Measurements from ENCODE around the gene PRR5.
"Not testable (repeated sequence)": the region's sequence is repeated elsewhere in the genome, so short reads cannot be mapped to it uniquely, and the experiment has no call there.

The PRR5 gene

DNA sequence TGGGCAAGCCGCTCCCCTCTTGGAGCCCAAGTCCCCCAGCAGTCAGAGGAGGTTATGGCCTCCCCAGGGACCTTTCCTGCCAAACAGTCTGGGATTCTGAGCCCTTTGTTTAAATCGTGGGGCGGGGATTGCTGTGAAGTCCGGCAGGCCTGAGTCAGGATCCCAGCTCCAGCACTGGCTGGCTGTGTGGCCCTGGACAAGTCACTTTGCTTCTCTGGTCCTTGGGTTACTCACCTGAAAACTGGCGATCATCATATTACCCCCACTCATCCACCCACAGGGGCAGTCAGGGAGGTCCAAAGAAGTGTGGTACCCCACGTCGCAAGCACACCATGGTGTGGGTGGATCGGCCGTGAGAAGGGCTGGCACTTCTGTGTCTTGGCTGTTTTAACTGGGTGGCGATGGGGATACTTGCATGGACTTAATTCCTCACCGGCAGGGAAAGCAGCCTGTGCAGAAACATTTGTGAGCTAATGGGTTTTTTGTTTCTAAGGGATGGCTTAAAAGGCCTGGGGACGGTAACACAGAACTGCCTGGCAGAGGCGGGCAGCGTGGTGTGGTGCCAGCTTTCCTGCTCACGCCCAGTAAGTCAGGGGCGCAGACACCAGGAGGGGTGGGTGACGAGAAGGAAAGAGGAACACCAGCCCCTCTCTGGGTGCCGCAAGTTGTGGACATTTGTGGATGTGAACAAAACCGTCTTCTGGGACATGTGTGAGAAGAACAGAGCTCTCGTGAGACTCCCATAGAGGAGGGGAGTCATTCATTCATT lies 31.6 kb upstream of the PRR5 start:
- DNase-seq = no peak
- no CpG with 5 or more reads among the region's 20 CpGs for WGBS (ENCODE audit: extremely low coverage, insufficient coverage, low lambda C conversion rate)

DNA sequence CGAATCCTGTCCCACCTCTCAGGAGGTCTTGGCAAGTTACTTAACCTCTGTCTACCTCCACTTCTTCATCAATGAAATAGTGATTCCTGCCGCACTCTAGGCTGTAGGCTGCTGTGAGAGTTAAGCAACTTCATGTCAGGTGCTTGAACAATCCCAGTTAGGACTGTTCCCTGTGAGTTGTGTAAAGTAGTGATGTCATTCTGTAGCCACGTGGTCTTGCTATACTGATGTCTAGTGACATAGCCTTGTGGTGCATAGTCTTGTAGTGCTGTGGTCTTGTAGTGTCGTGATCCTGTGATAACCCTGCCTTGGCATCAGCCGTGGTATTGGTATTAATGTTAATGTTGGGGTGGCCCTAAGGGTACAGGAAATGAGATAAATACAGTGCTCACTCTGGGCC lies 30.3 kb upstream of the PRR5 start:
- Histone ChIP-seq H2AK5ac (ENCODE audit: low read length) (no peak overlapping the region), H3K4me2 (ENCODE audit: low read length) (no peak overlapping the region), H3K56ac (ENCODE audit: low read length) (no peak overlapping the region), H3K23ac (ENCODE audit: low read length) (no peak overlapping the region), H3K4me3 (ENCODE audit: low read length) (no peak overlapping the region), H3K79me2 (ENCODE audit: control insufficient read depth, insufficient read depth, low read length) (no peaks in the 10 kb centered on the region), H2BK5ac (ENCODE audit: low read length) (no peak overlapping the region), H3K4ac (ENCODE audit: low read depth, low read length) (no peak overlapping the region), H3K18ac (ENCODE audit: low read length) (no peak overlapping the region), H3K4me1 (ENCODE audit: control insufficient read depth, low read depth, low read length) (no peaks in the 10 kb centered on the region), H2BK15ac (replicated peaks; ENCODE audit: low read depth) (no peak overlapping the region), H3K27ac (ENCODE audit: low read depth, low read length) (no peak overlapping the region), H2BK120ac (ENCODE audit: low read depth, low read length) (no peak overlapping the region), H4K5ac (ENCODE audit: low read length) (no peak overlapping the region), H3K27me3 (ENCODE audit: insufficient read depth, low read length, poor library complexity) (no peaks in the 10 kb centered on the region), H3K36me3 (ENCODE audit: control insufficient read depth, insufficient read depth, low read length) (no peaks in the 10 kb centered on the region), H3K79me1 (ENCODE audit: low read length) (no peaks in the 10 kb centered on the region), H4K8ac (ENCODE audit: low read depth, low read length) (no peak overlapping the region), H3K9ac (ENCODE audit: low read length) (no peak overlapping the region)
- no peak for DNase-seq
- WGBS (ENCODE audit: extremely low coverage, insufficient coverage, low lambda C conversion rate) = no CpG with 5 or more reads among the region's 5 CpGs

More for the DNA sequence above, 31.6 kb upstream of the PRR5 start:
- H2BK120ac ChIP-seq (ENCODE audit: low read depth, low read length) = no peak overlapping the region
- H3K27ac ChIP-seq (ENCODE audit: low read depth, low read length) = no peak overlapping the region
- no peak overlapping the region for H3K4me3 ChIP-seq (ENCODE audit: low read length)
- no peak overlapping the region for H4K5ac ChIP-seq (ENCODE audit: low read length)
- no peaks in the 10 kb centered on the region for H3K79me1 ChIP-seq (ENCODE audit: low read length)
- H3K79me2 ChIP-seq (ENCODE audit: control insufficient read depth, insufficient read depth, low read length) = no peaks in the 10 kb centered on the region
- H2AK5ac ChIP-seq (ENCODE audit: low read length) = no peak overlapping the region
- no peak overlapping the region for H3K4ac ChIP-seq (ENCODE audit: low read depth, low read length)
- no peak overlapping the region for H2BK15ac ChIP-seq (replicated peaks; ENCODE audit: low read depth)
- H2BK5ac ChIP-seq (ENCODE audit: low read length) = no peak overlapping the region
- no peaks in the 10 kb centered on the region for H3K4me1 ChIP-seq (ENCODE audit: control insufficient read depth, low read depth, low read length)
- H4K8ac ChIP-seq (ENCODE audit: low read depth, low read length) = no peak overlapping the region
- no peak overlapping the region for H3K56ac ChIP-seq (ENCODE audit: low read length)
- no peak overlapping the region for H3K9ac ChIP-seq (ENCODE audit: low read length)
- no peaks in the 10 kb centered on the region for H3K27me3 ChIP-seq (ENCODE audit: insufficient read depth, low read length, poor library complexity)
- H3K18ac ChIP-seq (ENCODE audit: low read length) = no peak overlapping the region
- H3K4me2 ChIP-seq (ENCODE audit: low read length) = no peak overlapping the region
- H3K23ac ChIP-seq (ENCODE audit: low read length) = no peak overlapping the region
- no peaks in the 10 kb centered on the region for H3K36me3 ChIP-seq (ENCODE audit: control insufficient read depth, insufficient read depth, low read length)

DNA sequence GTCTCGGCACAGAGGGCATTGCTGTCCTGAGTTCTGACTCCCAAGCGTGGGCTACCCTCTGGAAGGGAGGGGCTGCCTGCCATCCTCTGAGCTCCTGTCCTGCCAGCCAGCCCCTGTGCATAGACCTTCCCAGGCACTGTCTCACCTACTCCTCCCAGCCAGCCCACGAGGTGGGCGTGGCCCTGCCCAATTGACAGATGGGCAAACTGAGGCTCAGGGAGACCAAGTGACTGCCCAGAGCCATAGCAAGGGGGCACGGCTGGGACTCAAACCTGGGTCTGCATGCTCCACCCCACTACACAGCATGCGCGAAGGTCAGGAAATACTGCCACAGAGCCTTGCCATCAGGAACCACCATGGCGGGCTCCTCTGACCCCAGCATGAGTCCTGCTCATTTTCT lies 29.4 kb upstream of the PRR5 start:
- Histone ChIP-seq H3K27ac (ENCODE audit: low read depth, low read length) (no peak overlapping the region), H3K36me3 (ENCODE audit: control insufficient read depth, insufficient read depth, low read length) (no peaks in the 10 kb centered on the region), H4K8ac (ENCODE audit: low read depth, low read length) (no peak overlapping the region), H3K56ac (ENCODE audit: low read length) (no peak overlapping the region), H2AK5ac (ENCODE audit: low read length) (no peak overlapping the region), H4K5ac (ENCODE audit: low read length) (no peak overlapping the region), H3K4ac (ENCODE audit: low read depth, low read length) (no peak overlapping the region), H2BK5ac (ENCODE audit: low read length) (no peak overlapping the region), H3K4me2 (ENCODE audit: low read length) (no peak overlapping the region), H3K4me3 (ENCODE audit: low read length) (no peak overlapping the region), H3K79me2 (ENCODE audit: control insufficient read depth, insufficient read depth, low read length) (no peaks in the 10 kb centered on the region), H3K18ac (ENCODE audit: low read length) (no peak overlapping the region), H3K27me3 (ENCODE audit: insufficient read depth, low read length, poor library complexity) (no peaks in the 10 kb centered on the region), H2BK120ac (ENCODE audit: low read depth, low read length) (no peak overlapping the region), H2BK15ac (replicated peaks; ENCODE audit: low read depth) (no peak overlapping the region), H3K79me1 (ENCODE audit: low read length) (no peaks in the 10 kb centered on the region), H3K9ac (ENCODE audit: low read length) (no peak overlapping the region), H3K4me1 (ENCODE audit: control insufficient read depth, low read depth, low read length) (no peaks in the 10 kb centered on the region), H3K23ac (ENCODE audit: low read length) (no peak overlapping the region)
- WGBS (ENCODE audit: extremely low coverage, insufficient coverage, low lambda C conversion rate) = no CpG with 5 or more reads among the region's 8 CpGs
- DNase-seq = no peak

DNA sequence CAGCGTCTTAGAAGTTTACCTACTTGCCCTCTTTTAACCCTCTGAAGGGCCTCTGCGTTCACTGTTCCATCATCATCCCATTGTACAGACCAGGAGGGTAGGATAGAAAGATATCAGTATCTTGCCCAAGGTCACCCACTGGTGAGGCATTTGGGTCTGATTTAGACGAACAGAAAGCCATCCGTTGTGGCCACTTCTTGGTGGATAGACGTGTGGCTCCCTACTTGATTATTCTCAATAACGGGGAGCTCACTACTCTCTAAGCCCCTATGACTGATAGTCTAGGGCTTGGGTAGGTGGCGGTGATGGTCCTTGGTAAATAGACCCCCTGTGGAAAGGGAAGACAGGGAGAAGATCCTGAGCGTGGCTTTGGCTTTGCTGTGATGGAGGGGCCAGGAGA lies 28.6 kb upstream of the PRR5 start:
- Histone ChIP-seq H4K8ac (ENCODE audit: low read depth, low read length) (no peak overlapping the region), H2BK120ac (ENCODE audit: low read depth, low read length) (no peak overlapping the region), H3K27me3 (ENCODE audit: insufficient read depth, low read length, poor library complexity) (no peaks in the 10 kb centered on the region), H3K4me2 (ENCODE audit: low read length) (no peak overlapping the region), H3K18ac (ENCODE audit: low read length) (no peak overlapping the region), H3K4me1 (ENCODE audit: control insufficient read depth, low read depth, low read length) (no peaks in the 10 kb centered on the region), H2BK5ac (ENCODE audit: low read length) (no peak overlapping the region), H3K4me3 (ENCODE audit: low read length) (no peak overlapping the region), H4K5ac (ENCODE audit: low read length) (no peak overlapping the region), H3K36me3 (ENCODE audit: control insufficient read depth, insufficient read depth, low read length) (no peaks in the 10 kb centered on the region), H2BK15ac (replicated peaks; ENCODE audit: low read depth) (no peak overlapping the region), H2AK5ac (ENCODE audit: low read length) (no peak overlapping the region), H3K9ac (ENCODE audit: low read length) (no peak overlapping the region), H3K56ac (ENCODE audit: low read length) (no peak overlapping the region), H3K23ac (ENCODE audit: low read length) (no peak overlapping the region), H3K79me1 (ENCODE audit: low read length) (no peaks in the 10 kb centered on the region), H3K27ac (ENCODE audit: low read depth, low read length) (no peak overlapping the region), H3K4ac (ENCODE audit: low read depth, low read length) (no peak overlapping the region), H3K79me2 (ENCODE audit: control insufficient read depth, insufficient read depth, low read length) (no peaks in the 10 kb centered on the region)
- DNase-seq = no peak
- WGBS (ENCODE audit: extremely low coverage, insufficient coverage, low lambda C conversion rate) = no CpG with 5 or more reads among the region's 8 CpGs

DNA sequence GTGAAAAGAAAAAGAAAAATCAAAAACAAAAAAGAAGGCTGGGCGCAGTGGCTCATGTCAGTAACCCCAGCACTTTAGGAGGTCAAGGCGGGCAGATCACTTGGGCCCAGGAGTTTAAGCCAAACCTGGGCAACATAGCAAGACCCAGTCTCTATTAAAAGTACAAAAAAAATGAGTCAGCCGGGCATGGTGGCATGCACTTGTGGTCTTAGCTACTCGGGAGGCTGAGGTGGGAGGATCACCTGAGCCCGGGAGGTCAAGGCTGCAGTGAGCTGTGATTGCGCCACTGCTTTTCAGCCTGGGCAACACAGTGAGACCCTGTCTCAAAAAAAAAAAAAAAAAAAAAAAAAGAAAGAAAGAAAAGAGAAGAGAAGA lies 26.0 kb upstream of the PRR5 start:
- H3K9ac ChIP-seq (ENCODE audit: low read length); H3K27ac ChIP-seq (ENCODE audit: low read depth, low read length); H3K36me3 ChIP-seq (ENCODE audit: control insufficient read depth, insufficient read depth, low read length); H3K18ac ChIP-seq (ENCODE audit: low read length); H2BK120ac ChIP-seq (ENCODE audit: low read depth, low read length); H3K4me3 ChIP-seq (ENCODE audit: low read length); H3K27me3 ChIP-seq (ENCODE audit: insufficient read depth, low read length, poor library complexity); DNase-seq; H3K79me2 ChIP-seq (ENCODE audit: control insufficient read depth, insufficient read depth, low read length); H2BK15ac ChIP-seq (replicated peaks; ENCODE audit: low read depth); H2BK5ac ChIP-seq (ENCODE audit: low read length); H3K79me1 ChIP-seq (ENCODE audit: low read length); H2AK5ac ChIP-seq (ENCODE audit: low read length); H3K56ac ChIP-seq (ENCODE audit: low read length); H4K8ac ChIP-seq (ENCODE audit: low read depth, low read length); H4K5ac ChIP-seq (ENCODE audit: low read length); H3K4me2 ChIP-seq (ENCODE audit: low read length); H3K23ac ChIP-seq (ENCODE audit: low read length); H3K4me1 ChIP-seq (ENCODE audit: control insufficient read depth, low read depth, low read length); H3K4ac ChIP-seq (ENCODE audit: low read depth, low read length): not testable (repeated sequence)
- no CpG with 5 or more reads among the region's 6 CpGs for WGBS (ENCODE audit: extremely low coverage, insufficient coverage, low lambda C conversion rate)
